Osteocyte (in vitro differentiated cells): Measurements from ENCODE around the gene MYO18B. TPM values are rescaled to one million over a fixed set of nuclear protein-coding genes. Genes with fewer than 3 reads are reported as not detected.

ENCODE experiments used
- DNase-seq: peaks from one replicate; pipeline ENCODE4 v3.0.0; 2021; ENCODE audit warnings: mixed read lengths; ENCODE audit not compliant: unreplicated experiment; ENCODE audit errors: extremely low spot score
- H3K27ac Mint-ChIP-seq: one replicate; pipeline ENCODE4 v1.8.0; 2021; ENCODE audit warnings: mild to moderate bottlenecking, mixed read lengths; ENCODE audit not compliant: unreplicated experiment
- H3K27me3 Mint-ChIP-seq: one replicate; pipeline ENCODE4 v1.8.0; 2021; ENCODE audit warnings: mixed read lengths; ENCODE audit not compliant: unreplicated experiment
- H3K36me3 Mint-ChIP-seq: one replicate; pipeline ENCODE4 v1.8.0; 2021; ENCODE audit warnings: mixed read lengths; ENCODE audit not compliant: unreplicated experiment
- H3K4me1 Mint-ChIP-seq: one replicate; pipeline ENCODE4 v1.8.0; 2021; ENCODE audit warnings: mixed read lengths; ENCODE audit not compliant: unreplicated experiment
- H3K4me3 Mint-ChIP-seq: one replicate; pipeline ENCODE4 v1.8.0; 2021; ENCODE audit warnings: mild to moderate bottlenecking, moderate library complexity, mixed read lengths; ENCODE audit not compliant: unreplicated experiment
- H3K9me3 Mint-ChIP-seq: one replicate; pipeline ENCODE4 v1.8.0; 2021; ENCODE audit warnings: mixed read lengths; ENCODE audit not compliant: unreplicated experiment
- CTCF ChIP-seq: fragments of 200-600 bp; sonication (generic); IDR thresholded peaks from 2 replicates; pipeline ENCODE4 v1.5.0; 2021; ENCODE audit warnings: antibody characterized with exemption, mild to moderate bottlenecking, moderate library complexity
- total RNA-seq: library from RNA; stranded (reverse); gene quantifications from 2 replicates; pipeline ENCODE4 v1.2.1, GENCODE V29; 2021

MYO18B gene
- total RNA-seq, 1 donor from 2014 or later: not detected

GRCh38 chr22:26079009-26079408, 337.0 kb downstream of the MYO18B start:
- no peak for TF ChIP-seq CTCF
- no peak overlapping the region for H3K27ac Mint-ChIP-seq
- peaks cover 11% of the 10 kb centered on the region for H3K9me3 Mint-ChIP-seq
- H3K4me3 Mint-ChIP-seq: no peak overlapping the region
- no peak for DNase-seq
- H3K4me1 Mint-ChIP-seq: no peaks in the 10 kb centered on the region
- H3K36me3 Mint-ChIP-seq: no peaks in the 10 kb centered on the region
- no peaks in the 10 kb centered on the region for H3K27me3 Mint-ChIP-seq

Other genes starting within 250 kb of the MYO18B start
- 1.1 and 1.6 TPM in 2 replicates for gene GRK3, start 177.5 kb upstream of the MYO18B start, total RNA-seq